ENCODE results near the gene OR2T33.

The OR2T33 gene

DNA sequence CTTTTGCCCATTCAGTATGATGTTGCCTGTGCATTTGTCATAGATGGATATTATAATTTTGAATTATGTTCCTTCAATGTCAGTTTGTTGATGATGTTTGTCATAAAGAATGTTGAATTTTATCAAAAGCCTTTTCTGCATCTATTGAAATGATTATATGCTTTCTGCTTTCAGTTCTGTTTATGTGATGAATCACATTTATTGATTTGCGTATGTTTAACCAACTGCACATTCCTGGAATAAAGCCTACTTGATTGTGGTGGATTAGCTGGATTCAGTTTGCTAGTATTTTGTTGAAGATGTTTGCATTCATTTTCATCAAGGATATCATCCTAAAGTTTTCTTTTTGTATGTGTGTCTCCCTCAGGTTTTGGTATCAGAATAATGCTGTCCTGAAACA, 52.2 kb downstream of the OR2T33 start:
- no peaks in the 10 kb centered on the region for H3K36me3 ChIP-seq (ENCODE audit: insufficient read depth, low read length)
- no peaks in the 10 kb centered on the region for H3K9me3 ChIP-seq (ENCODE audit: control insufficient read depth, insufficient read depth, low read length)
- no peaks in the 10 kb centered on the region for H3K4me1 ChIP-seq (ENCODE audit: insufficient read depth, low read length)
- H3K9ac ChIP-seq (ENCODE audit: low read depth, low read length) = no peak overlapping the region

Measured in ES-I3 (cell line).